ENCODE results near the gene RBSN. TPM values are rescaled to one million over a fixed set of nuclear protein-coding genes. Genes with fewer than 3 reads are reported as not detected.

The RBSN gene
- total RNA-seq, 1 donor from 2014 or later = 35.4 TPM

DNA sequence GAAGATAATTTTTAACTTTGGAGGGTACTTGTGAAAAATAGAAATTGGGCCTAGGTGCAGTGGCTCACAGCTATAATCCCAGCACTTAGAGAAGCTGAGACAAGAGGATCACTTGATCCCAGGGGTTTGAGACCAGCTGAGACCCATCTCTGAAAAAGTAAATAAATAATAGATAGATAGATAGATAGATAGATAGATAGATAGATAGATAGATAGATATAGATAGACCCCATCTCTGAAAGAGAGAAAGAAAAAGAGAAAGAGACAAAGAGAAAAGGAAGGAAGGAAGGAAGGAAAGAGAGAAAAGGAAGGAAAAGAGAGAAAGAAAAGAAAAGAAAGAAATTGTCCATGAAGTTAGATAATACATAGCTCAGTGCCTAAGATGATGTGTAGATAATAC lies 69.3 kb downstream of the RBSN start:
- TF ChIP-seq EZH2phosphoT487 (IDR thresholded peaks at IDR 0.05) (no peak), EZH2 (IDR thresholded peaks at IDR 0.05) (no peak)
- TF ChIP-seq, protein P1, sequence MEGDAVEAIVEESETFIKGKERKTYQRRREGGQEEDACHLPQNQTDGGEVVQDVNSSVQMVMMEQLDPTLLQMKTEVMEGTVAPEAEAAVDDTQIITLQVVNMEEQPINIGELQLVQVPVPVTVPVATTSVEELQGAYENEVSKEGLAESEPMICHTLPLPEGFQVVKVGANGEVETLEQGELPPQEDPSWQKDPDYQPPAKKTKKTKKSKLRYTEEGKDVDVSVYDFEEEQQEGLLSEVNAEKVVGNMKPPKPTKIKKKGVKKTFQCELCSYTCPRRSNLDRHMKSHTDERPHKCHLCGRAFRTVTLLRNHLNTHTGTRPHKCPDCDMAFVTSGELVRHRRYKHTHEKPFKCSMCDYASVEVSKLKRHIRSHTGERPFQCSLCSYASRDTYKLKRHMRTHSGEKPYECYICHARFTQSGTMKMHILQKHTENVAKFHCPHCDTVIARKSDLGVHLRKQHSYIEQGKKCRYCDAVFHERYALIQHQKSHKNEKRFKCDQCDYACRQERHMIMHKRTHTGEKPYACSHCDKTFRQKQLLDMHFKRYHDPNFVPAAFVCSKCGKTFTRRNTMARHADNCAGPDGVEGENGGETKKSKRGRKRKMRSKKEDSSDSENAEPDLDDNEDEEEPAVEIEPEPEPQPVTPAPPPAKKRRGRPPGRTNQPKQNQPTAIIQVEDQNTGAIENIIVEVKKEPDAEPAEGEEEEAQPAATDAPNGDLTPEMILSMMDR (IDR thresholded peaks at IDR 0.05) = no peak
- Mint-ChIP-seq H3K4me3 (no peak overlapping the region), H3K9me3 (no peaks in the 10 kb centered on the region), H3K4me1 (no peaks in the 10 kb centered on the region), H3K27me3 (ENCODE audit: insufficient read depth, low read depth) (peaks cover 4% of the 10 kb centered on the region), H3K27ac (no peak overlapping the region), H3K36me3 (peaks cover 31% of the 10 kb centered on the region)
- Histone ChIP-seq H2AFZ (replicated peaks) (no peak overlapping the region), H3F3A (ENCODE audit: low read depth) (no peaks in the 10 kb centered on the region), H4K20me1 (ENCODE audit: low read depth) (no peaks in the 10 kb centered on the region), H3K27ac (no peak overlapping the region), H3K4me2 (no peak overlapping the region), H3K9me3 (ENCODE audit: low read depth) (no peaks in the 10 kb centered on the region), H3K27me3 (no peaks in the 10 kb centered on the region), H3K9ac (no peak overlapping the region), H3K36me3 (peaks cover 7% of the 10 kb centered on the region), H3K4me3 (no peak overlapping the region), H3K4me1 (no peaks in the 10 kb centered on the region), H3K79me2 (ENCODE audit: low read depth) (no peaks in the 10 kb centered on the region)
- no peak for DNase-seq (ENCODE audit: low spot score)

DNA sequence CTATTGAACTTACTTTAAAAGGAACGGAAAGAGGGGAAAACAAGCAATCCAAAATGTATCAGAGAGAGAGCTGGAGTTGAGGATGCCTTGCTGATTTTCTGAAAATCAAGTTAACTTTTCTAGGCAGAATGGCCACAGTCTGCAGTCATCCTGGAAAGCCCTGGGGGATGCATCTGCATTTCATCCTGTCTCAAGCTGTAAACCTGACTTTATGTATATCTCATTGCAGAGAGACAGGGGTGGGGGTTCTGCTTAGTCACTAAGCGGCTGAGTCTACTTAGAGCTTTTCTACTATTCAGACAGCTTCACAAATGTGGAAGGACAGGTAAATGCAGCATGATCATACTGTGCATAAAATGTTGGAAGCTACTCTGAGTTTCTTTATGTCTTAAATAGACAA lies 75.2 kb downstream of the RBSN start:
- DNase-seq (ENCODE audit: low spot score) = no peak
- Histone ChIP-seq H2AFZ (replicated peaks) (no peak overlapping the region), H3K9me3 (ENCODE audit: low read depth) (no peaks in the 10 kb centered on the region), H3F3A (ENCODE audit: low read depth) (no peaks in the 10 kb centered on the region), H3K4me3 (no peak overlapping the region), H3K27ac (no peak overlapping the region), H3K9ac (no peak overlapping the region), H3K36me3 (peaks cover 7% of the 10 kb centered on the region), H3K79me2 (ENCODE audit: low read depth) (no peaks in the 10 kb centered on the region), H3K27me3 (no peaks in the 10 kb centered on the region), H3K4me2 (no peak overlapping the region), H4K20me1 (ENCODE audit: low read depth) (no peaks in the 10 kb centered on the region), H3K4me1 (no peaks in the 10 kb centered on the region)
- H3K4me3 Mint-ChIP-seq = no peak overlapping the region
- H3K9me3 Mint-ChIP-seq = no peaks in the 10 kb centered on the region
- no peaks in the 10 kb centered on the region for H3K4me1 Mint-ChIP-seq
- TF ChIP-seq EZH2 (IDR thresholded peaks at IDR 0.05) (no peak), EZH2phosphoT487 (IDR thresholded peaks at IDR 0.05) (no peak)
- TF ChIP-seq, protein P1 (IDR thresholded peaks at IDR 0.05) = no peak
- H3K27me3 Mint-ChIP-seq (ENCODE audit: insufficient read depth, low read depth) = no peaks in the 10 kb centered on the region
- H3K27ac Mint-ChIP-seq = no peak overlapping the region
- H3K36me3 Mint-ChIP-seq = peaks cover 37% of the 10 kb centered on the region

DNA sequence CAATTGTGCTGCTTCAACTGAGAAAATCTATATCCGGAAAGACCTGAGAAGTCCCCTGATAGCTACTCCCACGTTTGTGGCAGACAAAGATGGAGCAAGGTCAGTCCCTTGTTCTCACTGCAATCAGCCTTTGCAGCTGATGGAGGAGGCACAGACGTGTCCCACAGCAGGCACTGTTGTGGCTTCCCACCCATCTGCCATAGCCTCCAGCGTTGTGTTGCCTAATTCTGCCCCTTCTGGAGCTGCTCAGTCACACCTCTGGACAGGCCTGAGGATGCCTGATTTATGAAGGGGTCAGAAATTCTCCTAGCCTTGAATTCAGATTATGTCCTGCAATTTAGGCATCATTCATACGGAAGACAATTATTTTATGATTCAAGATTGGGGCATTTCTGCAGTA lies 75.7 kb downstream of the RBSN start:
- Mint-ChIP-seq H3K9me3 (no peaks in the 10 kb centered on the region), H3K4me3 (no peak overlapping the region), H3K27ac (no peak overlapping the region), H3K27me3 (ENCODE audit: insufficient read depth, low read depth) (no peaks in the 10 kb centered on the region), H3K4me1 (no peaks in the 10 kb centered on the region), H3K36me3 (peaks cover 36% of the 10 kb centered on the region)
- no peak overlapping the region for H3K9ac ChIP-seq
- no peak overlapping the region for H3K4me3 ChIP-seq
- TF ChIP-seq, protein P1 (IDR thresholded peaks at IDR 0.05) = no peak
- TF ChIP-seq EZH2phosphoT487 (IDR thresholded peaks at IDR 0.05) (no peak), EZH2 (IDR thresholded peaks at IDR 0.05) (no peak)
- H3K27me3 ChIP-seq = no peaks in the 10 kb centered on the region
- no peak overlapping the region for H3K27ac ChIP-seq
- peaks cover 7% of the 10 kb centered on the region for H3K36me3 ChIP-seq
- no peaks in the 10 kb centered on the region for H3K9me3 ChIP-seq (ENCODE audit: low read depth)
- H3F3A ChIP-seq (ENCODE audit: low read depth) = no peaks in the 10 kb centered on the region
- H2AFZ ChIP-seq (replicated peaks) = no peak overlapping the region
- H3K4me1 ChIP-seq = no peaks in the 10 kb centered on the region
- DNase-seq (ENCODE audit: low spot score) = no peak
- no peaks in the 10 kb centered on the region for H4K20me1 ChIP-seq (ENCODE audit: low read depth)
- H3K79me2 ChIP-seq (ENCODE audit: low read depth) = no peaks in the 10 kb centered on the region
- no peak overlapping the region for H3K4me2 ChIP-seq

Other genes starting within 250 kb of the RBSN start
- gene NR2C2, start 151.6 kb downstream of the RBSN start, total RNA-seq (ENCODE audit: low replicate concordance) = 35.6 and 57.3 TPM in 2 replicates
- gene MRPS25, start 33.8 kb downstream of the RBSN start, total RNA-seq (ENCODE audit: low replicate concordance) = 24.3 and 28.9 TPM in 2 replicates
- gene CAPN7, start 107.1 kb upstream of the RBSN start, total RNA-seq (ENCODE audit: low replicate concordance) = 32.7 and 57.7 TPM in 2 replicates
- 9.1 and 11.2 TPM in 2 replicates for gene SH3BP5, start 233.4 kb upstream of the RBSN start, total RNA-seq (ENCODE audit: low replicate concordance)